GM18867 (cell line): ENCODE measurements around the gene RFPL1.

Experiments used
- ATAC-seq: cut with Tn5 transposase; IDR thresholded peaks from one replicate; pipeline ENCODE4 v1.9.1; 2021; ENCODE audit warnings: mild to moderate bottlenecking, moderate library complexity; ENCODE audit not compliant: unreplicated experiment

RFPL1 gene

DNA sequence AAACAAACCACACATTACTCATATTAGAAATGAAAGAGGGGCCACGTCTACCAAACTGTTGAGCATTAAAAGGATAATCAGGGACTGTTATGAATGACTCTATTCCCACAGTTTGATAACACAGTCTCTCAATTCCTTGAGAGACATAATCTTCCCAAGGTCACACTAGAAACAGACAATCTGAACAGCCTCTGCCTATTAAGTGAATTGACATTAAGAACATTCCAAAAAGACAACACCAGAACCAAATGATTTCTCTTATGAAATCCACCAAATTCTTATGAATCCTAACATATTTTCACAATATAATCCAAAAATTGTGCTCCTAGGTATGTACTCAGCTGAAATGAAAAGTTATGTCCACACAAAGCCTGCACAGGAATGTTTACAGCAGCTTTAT, 4.6 kb downstream of the RFPL1 start:
- ATAC-seq: no peak

DNA sequence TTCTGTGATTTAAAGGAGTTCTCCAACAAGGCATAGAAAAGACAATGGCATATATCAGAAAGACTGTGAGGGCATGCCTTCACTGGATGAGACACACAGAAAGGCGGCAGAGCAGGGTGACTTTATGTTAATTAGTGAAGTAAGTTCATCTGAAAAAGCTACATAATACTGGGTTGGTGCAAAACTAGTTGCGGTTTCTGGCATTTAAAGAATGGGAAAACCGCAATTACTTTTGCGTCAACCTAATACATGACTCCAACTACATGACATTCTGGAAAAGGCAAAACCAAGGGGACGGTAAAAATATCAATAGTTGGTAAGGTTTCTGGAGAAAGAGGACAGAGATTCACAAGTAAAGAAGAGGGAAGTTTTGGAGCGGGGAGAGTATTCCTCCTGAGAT, 5.1 kb downstream of the RFPL1 start:
- no peak for ATAC-seq

DNA sequence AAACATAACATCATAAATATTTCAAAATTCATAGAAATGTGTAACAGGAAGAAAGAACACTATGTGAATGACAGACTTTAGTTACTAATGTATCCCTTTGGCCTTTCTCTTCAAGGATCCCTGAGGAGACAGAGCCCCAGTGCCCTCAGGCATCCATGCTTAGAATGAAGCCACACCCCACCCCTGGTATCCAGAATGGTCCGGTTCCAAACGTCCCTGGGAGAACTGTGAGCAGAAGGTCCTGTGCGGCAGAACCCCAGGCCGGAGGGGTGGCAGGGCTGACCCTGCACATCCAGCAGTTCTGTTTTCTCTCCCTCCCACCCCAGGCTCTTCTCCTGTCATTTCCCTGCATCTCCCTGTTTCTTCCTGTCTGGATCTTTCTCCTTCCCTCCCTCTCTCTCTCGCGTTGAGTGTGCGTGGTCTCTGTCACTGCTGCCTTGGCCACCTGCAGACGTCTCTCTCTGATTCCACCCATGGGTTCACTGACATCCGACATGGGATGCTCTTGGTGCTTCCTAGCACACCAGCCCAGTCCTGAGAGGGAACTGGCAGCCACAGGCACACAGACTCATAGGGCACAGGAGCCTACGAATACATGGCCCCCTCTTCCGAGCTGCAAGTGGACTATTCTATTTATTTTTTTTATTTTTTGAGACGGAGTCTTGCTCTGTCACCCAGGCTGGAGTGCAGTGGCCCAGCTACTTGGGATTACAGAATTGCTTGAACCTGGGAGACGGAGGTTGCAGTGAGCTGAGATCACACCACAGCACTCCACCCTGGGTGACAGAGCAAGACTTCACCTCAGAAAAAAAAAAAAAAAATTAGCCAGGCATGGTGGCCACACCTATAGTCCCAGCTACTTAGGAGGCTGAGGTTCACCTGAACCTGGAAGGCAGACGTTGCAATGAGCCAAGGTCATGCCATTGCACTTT, 5.7 kb downstream of the RFPL1 start:
- no peak for ATAC-seq

DNA sequence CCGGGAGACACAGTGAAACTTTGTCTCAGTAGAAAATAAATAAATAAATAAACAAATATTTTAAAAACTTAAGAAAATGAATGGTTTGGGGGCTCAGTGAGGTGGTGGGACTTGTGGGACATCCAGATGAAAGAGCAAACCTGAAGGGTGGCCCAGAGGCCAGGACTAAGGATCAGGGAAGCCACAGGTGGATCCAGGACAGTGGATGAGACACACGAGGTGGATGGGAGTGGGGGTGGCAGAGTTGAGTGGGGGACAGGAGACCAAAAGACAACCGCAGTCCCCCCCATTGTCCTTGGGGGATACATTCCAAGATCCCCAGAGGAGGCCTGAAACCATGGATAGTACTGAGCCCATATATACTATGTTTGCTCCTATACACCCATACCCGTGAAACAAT, 7.1 kb downstream of the RFPL1 start:
- no peak for ATAC-seq

DNA sequence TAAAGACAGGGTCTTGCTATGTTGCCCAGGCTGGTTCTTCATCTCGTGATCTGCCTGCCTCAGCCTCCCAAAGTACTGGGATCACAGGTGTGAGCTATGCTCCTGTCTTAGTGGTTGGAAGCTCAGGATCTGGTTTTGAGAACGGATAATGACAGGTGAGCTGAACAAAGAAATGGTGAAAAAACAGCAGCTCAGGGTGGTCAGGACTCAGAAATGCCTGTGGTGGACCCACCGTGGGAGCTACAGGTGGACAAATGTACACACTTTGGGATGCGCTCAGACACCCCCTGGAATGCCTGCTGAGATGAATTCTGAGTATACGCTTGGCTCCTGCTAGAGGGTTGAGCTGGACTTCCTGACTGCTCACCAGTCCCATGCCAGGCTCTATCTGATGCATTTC, 9.5 kb downstream of the RFPL1 start:
- no peak for ATAC-seq

DNA sequence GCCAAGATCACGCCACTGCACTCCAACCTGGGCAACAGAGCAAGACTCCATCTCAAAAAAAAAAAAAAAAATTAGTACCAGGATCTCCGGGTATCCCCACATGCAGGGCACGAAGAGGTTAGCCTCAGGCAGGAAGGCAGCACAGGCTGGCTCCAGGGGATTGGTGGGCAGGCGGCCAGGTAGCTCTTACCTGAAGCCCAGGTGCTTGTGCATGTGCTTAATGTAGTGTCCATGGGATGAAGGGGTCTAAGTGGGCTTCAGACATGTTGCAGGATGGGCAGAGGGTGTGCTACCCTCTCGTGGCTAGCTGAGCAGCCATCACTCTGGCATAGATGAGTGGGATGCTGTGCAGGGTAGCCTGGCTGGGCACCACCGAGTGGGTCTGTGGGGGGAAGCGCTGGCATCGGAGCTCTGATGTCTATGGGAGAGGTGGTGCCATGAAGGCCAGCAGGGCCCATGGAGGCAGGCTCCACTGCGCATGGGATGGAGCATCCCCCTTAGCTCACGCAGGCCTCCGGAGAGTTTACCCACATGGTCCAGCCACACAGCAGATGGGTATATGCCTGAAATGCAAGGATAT, 11.0 kb downstream of the RFPL1 start:
- no peak for ATAC-seq

DNA sequence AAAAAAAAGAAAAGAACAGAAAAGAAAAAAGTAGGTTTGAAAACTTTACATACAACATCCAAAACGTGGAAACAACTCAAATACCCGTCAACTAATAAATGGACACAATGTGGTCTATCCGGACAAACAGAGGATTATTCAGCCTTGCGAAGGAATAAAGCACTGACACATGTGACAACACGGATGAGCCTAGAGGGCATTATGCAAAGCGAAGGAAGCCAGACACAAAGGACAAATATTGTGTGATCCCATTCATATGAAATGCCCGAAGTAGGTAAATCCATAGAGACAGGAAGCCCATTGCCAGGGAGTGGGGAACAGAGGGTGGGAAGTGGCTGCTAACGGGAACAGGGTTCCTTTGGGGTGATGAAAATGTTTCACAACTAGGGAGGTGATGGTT, 11.8 kb downstream of the RFPL1 start:
- ATAC-seq: no peak

DNA sequence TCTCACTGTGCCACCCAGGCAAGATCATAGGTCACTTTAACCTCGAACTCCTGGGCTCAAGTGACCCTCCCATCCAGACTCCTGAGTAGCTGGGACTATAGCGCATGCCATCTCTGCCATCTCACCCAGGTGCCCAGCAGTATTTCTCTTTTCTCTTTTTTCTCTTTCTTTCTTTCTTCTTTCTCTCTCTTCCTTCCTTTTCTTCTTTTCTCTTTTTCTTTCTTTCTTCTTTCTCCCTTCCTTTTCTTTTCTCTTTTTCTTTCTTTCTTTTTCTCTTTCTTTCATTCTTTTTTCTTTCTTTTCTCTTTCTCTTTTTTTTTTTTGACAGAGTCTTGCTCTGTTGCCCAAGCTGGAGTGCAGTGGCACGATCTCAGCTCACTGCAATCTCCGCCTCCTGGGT, 13.5 kb downstream of the RFPL1 start:
- no peak for ATAC-seq

DNA sequence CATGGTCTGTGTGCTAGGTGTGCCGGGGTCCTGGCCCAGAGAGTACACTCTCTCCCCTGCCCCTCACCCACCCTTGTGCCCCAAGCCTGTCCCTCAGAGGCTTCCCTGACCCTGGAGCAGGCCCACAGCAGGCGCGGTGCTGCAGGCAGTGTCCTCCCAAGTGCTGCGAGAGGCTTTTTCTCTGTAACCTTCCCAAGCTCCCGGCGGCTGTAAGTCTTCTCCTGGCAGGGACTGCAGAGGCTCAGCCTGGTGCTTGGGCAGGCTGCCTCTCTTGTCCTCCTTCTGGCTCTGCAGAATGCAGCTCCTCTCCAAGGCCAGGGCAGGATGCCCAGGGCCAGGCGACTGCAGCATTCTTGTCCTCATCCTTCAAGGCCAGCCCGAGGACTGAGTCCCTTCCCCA, 15.9 kb downstream of the RFPL1 start:
- ATAC-seq: no peak

DNA sequence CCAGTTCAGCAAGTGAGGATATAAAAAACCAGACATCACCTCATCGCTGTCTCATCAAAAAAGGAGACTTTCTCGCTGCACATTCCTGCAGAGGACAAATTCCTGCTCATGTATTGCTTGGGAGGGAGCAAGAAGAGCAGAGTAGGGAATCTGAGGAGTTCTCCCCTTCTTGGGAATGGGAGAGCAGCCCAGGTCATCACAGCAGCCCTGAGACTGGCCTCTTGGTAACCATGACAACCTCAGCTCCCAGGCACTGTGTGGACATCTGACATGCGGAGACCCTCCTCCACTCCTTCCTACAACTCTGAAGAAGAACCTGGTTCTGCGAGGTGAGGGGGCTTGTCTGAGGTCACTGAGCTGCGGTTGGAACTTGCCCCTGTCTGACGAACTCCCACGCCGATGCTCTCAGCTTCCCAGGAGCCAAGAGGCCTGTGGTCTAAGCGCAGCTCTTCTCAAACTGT, 17.9 kb downstream of the RFPL1 start:
- no peak for ATAC-seq

DNA sequence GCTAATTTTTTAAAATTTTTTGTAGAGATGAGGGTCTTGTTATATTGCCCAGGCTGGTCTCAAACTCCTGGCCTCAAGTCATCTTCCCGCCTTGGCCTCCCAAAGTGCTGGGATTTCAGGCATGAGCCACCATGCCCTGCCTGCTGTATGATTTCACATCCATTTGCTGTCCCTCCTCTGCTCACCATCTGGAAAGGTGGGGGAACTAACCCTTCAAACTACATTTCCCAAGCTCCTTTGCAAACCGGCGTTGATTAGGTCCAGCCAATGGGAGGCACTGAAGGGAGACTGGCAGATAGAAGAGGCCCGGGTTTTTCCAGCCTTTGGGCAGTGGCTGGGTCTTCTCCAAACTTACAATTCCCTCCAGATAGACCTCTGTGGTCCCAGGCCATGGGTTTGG, 19.3 kb downstream of the RFPL1 start:
- no peak for ATAC-seq

DNA sequence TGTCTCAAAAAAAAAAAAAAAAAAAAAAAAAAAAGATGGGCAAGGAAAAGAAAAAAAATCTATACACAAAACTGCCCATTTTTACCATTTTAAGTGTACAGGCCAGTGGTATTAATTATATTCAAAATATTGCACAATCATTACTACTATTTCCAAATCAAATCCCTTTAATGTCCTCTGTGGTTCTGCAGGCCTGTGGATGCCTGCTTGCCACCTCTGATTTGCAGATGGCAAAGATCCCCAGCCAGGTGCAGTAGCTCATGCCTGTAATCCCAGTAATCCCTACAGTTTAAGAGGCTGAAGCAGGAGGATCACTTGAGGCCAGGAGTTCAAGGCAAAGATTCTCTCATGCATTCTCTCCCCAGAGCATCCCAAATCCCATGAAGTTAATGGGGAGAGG, 20.2 kb downstream of the RFPL1 start:
- ATAC-seq: no peak

DNA sequence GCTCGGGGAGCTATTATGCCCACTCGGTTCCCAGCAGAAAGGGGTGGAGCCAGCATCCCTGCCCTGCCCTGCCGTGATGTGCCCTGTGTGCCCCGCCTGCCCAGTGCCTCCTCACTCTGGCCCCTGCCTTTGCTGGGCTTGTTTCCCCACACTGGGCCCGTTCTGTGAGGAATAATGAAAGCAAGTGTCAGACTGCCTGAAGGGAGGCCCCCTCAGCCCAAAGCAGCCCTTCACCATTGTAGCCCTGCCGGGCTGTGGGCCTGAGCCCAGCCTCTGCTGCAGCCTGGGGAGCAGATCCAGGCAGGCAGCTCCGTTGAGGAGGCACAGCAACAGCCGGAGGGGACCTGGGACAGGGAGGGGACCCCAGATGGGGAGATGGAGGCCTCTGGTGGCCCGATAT, 21.4 kb downstream of the RFPL1 start:
- no peak for ATAC-seq

DNA sequence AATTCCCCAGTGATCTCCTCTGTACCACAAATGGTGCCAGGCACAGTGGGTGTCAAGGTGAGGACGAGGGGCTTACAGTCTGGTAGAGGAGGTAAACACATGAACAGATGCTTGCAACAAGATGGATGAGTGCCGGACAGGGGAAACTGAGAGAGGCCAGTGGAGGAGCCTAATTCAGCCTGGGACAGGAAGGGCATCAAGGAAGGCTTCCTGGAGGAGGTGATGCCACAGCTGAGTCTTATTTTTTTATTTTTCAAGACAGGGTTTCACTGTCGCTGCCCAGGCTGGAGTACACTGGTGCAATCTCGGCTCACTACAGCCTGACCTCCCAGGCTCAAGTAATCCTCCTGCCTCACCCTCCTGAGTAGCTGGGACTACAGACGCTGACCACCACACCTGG, 22.9 kb downstream of the RFPL1 start:
- no peak for ATAC-seq

DNA sequence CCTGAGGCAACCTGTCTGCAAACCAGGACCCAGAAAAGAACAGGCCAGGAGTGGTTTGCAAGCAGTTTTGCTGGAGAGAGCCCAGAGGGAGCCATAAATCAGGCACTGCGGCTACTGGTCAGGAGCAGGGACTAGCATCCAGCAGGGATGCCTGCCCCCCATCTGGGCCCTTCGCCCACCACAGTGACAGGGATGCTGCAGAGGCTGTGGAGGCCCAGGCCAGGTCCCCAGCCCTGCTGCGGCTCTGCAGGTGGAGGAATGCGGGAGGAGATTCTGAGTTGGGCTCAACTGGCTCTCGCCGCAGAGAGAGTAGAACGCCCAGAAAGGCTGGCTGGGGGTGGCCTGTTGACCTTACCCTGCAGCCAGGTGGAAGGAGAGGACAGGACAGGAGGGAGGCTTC, 25.2 kb downstream of the RFPL1 start:
- no peak for ATAC-seq

DNA sequence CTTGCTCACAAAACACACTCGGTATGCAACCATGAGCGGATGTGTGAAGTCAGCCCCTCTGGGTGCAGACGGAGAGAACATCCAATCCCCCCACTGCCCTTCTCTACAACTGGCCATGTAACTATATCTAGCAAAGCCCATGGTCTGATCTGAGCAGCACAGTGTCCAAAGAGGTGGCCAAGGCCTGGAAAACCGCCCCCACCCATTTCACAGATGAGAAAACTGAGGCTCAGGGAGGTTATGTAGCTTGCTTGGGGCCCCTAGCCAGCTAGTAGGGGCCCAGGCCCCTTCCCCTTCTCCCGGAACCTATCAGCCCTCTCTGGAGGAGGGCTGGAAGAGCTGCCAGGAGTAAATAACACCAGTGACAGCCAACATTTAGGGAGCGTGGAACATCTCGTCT, 26.2 kb downstream of the RFPL1 start:
- no peak for ATAC-seq

DNA sequence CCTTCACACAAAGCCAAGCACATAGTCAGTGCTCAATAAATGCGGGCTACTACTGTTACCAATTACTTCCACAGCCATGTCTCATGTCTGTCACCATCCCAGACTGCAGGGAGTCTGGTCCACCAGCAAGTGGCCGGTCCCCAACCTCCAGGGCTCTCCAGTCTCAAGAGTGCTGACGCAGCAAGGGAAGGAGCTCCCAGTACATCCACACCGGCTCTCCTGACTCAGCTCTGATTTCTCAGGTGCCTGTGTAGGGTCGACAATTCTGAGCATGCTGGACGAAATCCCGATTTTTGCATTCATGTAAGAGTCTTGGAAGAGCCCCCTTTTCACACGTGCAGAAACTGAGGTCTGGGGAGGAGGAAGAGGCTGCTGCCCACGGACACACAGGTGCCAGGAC, 31.4 kb downstream of the RFPL1 start:
- no peak for ATAC-seq

DNA sequence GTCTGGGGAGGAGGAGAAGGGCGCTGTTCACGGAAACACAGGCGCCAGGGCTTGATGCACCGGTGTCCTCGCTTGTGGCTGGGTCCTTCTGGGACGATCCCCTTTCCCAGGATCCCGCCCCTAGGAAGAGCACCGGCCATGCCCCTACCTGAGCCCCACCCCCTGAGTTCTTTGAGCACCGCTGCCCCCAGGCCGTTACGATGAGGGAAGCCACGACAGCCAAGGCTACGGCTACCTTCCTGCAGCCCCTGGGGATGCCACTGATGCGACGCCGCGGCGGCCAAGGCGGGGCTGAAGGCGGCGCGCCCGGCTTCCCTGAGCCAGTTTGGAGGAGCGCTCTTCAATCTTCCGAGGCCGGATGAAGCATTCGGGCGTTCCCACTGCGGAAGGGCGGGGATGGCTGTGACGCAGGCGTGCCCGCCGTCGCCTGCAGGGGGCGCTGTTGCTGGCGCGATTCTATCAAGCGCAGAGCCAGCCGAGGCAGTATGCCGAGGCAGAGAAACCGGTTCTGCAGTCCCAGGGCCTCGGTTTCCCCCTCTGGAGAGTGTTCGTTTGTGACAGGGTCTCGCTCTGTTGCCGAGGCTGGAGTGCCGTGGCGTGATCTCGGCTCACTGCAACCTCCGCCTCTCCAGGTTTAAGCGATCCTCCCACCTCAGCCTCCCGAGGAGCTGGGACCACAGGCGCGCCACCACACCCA, 31.9 kb downstream of the RFPL1 start:
- no peak for ATAC-seq

DNA sequence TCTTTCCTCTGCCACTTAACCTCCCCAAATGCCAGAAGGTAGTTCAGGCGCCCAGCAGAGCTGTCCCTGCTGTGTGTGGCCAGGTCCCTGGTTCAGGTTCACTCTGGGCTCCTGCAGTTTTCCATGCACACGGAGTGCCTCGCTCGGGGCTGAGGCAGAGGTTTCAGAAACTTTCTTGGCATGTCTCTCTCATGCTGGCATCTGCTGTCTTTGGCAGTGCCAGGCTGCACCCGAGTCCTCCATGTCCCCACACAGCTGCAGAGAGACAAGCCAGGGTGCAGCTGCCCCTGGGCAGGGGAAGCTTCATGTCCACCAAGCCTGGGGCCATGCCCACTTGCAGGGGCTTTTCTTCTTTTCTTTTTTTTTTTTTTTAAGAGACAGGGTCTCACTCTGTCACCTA, 34.6 kb downstream of the RFPL1 start:
- ATAC-seq: no peak

DNA sequence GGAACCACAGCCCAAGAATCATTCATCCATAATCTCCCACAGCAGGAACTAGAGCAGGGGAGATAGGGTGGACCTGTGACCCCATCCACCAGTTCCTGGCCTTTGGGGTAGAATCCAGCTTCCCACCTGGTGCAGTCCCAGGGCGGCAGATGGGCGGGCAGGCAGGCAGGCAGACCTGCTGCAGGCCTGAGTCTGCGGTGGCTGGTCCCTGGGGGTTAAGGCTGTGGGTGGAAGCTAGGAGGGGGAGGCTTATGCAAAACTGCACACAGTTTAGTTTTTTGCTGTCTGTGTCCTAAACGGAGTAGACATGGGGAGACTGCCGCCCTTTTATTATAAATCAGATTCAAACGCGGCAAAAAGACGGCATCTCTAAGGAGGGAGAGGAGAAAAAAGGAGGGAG, 37.2 kb downstream of the RFPL1 start:
- ATAC-seq: no peak

DNA sequence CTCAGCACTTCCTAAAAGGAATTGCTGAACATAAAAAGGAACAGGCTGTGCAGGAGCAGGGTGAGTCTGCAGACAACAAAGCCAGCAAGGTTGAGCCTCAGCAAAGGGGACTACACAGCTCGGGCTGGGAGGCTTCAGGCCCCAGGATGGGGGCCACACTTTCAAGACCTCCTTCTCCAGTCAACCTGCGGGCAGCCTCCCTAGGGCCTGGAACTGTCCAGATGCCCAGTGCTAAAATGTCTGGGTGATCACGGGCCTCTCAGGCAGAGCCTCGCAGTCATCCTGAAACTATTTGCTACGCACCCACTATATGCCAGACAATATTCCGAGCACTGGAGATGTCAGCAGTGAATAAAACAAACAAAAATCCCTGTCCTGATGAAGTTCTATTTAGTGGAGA, 37.7 kb downstream of the RFPL1 start:
- no peak for ATAC-seq

DNA sequence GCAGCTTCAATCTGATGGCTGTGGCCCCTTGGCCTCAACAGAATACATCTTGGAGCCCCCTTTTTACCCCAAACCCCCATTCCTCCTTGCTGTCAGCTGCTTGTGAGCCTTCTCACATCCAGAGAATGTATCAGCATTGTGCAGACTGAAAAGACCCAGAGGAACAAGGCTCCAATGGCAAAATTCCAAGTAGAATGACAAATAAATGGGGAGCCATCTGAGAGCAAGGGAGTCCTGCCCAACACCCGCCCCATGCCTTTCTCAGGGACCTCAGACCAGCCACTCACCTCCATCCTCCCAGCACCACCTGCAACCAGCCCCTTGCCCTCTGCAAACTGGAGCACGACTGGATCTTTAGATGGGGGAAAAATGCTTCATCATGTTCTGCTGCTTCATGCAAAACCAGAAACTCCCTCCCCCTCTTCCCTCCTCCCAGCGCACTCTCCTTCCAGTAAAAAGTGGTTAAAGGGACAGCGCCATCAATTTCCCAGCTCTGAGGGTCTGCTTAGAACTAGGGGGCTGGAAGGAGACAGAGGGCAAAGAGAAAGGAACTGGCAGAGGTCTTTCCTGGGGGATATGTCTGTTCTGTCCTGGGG, 39.4 kb downstream of the RFPL1 start:
- ATAC-seq: no peak
